Transverse colon (tissue), 4 donors: ENCODE results near the gene LETMD1.

Experiments used
- POLR2AphosphoS5 ChIP-seq, 3 donors: sonication (generic); formaldehyde crosslinking; IDR thresholded peaks; one replicate each; pipeline ENCODE4 v1.6.1; 2016; ENCODE audit warnings: antibody characterized with exemption in 3 of 3
- TF ChIP-seq, protein P1 (sequence below), 5 experiments: fragments of 200-600 bp in 3 of 5; fragments of 450-650 bp in 2 of 5; sonication (generic) in 3 of 5; IDR thresholded peaks; 1 replicate in 2 of 5; 2 replicates in 3 of 5; pipeline ENCODE4 v1.5.1; 2016 to 2017; ENCODE audit warnings: antibody characterized with exemption in 5 of 5, inconsistent platforms in 3 of 5, mild to moderate bottlenecking in 2 of 5, moderate library complexity in 1 of 5

DNA sequence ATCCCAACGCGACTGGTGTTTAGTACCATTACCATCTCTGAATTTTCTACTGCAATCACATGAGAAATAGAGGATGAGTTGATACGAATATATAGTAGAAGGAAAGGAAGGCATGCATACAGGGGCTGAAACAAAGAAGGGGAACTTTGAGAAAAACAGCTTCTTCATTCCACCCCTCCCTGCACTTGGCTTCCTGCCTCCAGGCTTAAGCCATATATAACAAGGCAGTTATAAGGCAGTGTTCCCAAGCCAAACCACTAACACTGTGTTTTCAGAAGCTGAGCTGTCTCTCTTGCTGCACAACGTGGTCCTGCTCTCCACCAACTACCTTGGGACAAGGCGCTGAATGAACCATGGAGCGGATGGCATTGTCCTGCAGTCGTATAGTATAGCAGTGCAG is 11.0 kb downstream of the LETMD1 start:
- TF ChIP-seq, protein P1, sequence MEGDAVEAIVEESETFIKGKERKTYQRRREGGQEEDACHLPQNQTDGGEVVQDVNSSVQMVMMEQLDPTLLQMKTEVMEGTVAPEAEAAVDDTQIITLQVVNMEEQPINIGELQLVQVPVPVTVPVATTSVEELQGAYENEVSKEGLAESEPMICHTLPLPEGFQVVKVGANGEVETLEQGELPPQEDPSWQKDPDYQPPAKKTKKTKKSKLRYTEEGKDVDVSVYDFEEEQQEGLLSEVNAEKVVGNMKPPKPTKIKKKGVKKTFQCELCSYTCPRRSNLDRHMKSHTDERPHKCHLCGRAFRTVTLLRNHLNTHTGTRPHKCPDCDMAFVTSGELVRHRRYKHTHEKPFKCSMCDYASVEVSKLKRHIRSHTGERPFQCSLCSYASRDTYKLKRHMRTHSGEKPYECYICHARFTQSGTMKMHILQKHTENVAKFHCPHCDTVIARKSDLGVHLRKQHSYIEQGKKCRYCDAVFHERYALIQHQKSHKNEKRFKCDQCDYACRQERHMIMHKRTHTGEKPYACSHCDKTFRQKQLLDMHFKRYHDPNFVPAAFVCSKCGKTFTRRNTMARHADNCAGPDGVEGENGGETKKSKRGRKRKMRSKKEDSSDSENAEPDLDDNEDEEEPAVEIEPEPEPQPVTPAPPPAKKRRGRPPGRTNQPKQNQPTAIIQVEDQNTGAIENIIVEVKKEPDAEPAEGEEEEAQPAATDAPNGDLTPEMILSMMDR (IDR thresholded peaks at IDR 0.05): no peak
- no peak for TF ChIP-seq POLR2AphosphoS5 (IDR thresholded peaks at IDR 0.05)
